ENCODE measurements around the gene IER5.

- TF ChIP-seq CTCF (IDR thresholded peaks at IDR 0.05), result no peak
- no peak for TF ChIP-seq POLR2A (IDR thresholded peaks at IDR 0.05)
- TF ChIP-seq POLR2AphosphoS5 (IDR thresholded peaks at IDR 0.05), result no peak
Measured at GRCh38 chr1:181092883-181093458, 4.5 kb downstream of the IER5 start.
